Measurements from ENCODE around the gene TRIM44. TPM values are rescaled to one million over a fixed set of nuclear protein-coding genes. Genes with fewer than 3 reads are reported as not detected.
A peak's percentile ranks its signal among the peaks of the same experiment; 100 is the strongest.

The TRIM44 gene
- total RNA-seq, 6 experiments from 2014 or later: 13.9 to 37.1 (median 31.9) TPM

DNA sequence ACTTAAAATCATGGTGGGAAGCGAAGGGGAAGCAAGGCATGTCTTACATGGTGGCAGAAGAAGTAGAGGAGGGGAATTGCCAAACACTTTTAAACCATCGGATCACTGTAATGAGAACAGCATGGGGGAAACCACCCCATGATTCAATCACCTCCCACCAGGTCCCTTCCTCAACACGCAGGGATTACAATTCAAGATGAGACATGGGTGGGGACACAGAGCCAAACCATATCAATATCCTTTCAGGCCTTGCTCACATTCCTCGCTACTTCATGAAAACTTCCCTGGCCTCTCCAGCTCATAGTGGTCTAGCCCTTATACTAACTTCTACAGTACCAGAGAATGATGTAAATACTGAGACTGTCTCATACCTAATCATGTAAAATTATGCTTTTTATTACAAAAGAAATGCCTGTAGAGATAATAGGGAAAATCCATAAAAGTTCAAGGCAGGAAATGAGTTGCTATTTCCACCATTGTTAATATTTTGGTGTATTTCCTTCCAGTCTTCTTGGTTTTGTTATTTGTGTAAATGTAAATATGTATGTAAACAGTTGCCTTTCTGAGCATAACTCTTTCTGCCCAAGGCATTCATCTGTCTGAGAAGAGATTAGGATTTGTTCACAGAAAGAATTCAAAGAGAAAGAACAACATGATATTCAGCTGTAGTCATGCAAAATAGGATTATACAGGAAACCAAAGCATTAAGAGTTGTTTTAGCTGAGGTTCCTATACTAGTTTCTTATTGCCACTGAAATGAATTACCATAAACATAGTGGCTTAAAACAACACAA lies 177.0 kb downstream of the TRIM44 start:
- Histone ChIP-seq H3K27ac (no peak overlapping the region), H3K4me3 (no peak overlapping the region), H3K4me1 (peaks cover 0 to 29% (median 4%) of the 10 kb centered on the region in 4 donors), H3K9me3 (no peaks in the 10 kb centered on the region), H3K27me3 (no peaks in the 10 kb centered on the region), H3K36me3 (no peaks in the 10 kb centered on the region)
- ATAC-seq (no peak), DNase-seq (no peak)
- WGBS (ENCODE audit: insufficient coverage, low coverage, low lambda C conversion rate, missing lambda C conversion rate): 86% methylated on average over 2 of the region's 4 CpGs
- TF ChIP-seq, protein P1, sequence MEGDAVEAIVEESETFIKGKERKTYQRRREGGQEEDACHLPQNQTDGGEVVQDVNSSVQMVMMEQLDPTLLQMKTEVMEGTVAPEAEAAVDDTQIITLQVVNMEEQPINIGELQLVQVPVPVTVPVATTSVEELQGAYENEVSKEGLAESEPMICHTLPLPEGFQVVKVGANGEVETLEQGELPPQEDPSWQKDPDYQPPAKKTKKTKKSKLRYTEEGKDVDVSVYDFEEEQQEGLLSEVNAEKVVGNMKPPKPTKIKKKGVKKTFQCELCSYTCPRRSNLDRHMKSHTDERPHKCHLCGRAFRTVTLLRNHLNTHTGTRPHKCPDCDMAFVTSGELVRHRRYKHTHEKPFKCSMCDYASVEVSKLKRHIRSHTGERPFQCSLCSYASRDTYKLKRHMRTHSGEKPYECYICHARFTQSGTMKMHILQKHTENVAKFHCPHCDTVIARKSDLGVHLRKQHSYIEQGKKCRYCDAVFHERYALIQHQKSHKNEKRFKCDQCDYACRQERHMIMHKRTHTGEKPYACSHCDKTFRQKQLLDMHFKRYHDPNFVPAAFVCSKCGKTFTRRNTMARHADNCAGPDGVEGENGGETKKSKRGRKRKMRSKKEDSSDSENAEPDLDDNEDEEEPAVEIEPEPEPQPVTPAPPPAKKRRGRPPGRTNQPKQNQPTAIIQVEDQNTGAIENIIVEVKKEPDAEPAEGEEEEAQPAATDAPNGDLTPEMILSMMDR (IDR thresholded peaks at IDR 0.05): no peak
- TF ChIP-seq POLR2A (IDR thresholded peaks at IDR 0.05): no peak
- intact Hi-C loops (cut with DNase I): no loop called here

DNA sequence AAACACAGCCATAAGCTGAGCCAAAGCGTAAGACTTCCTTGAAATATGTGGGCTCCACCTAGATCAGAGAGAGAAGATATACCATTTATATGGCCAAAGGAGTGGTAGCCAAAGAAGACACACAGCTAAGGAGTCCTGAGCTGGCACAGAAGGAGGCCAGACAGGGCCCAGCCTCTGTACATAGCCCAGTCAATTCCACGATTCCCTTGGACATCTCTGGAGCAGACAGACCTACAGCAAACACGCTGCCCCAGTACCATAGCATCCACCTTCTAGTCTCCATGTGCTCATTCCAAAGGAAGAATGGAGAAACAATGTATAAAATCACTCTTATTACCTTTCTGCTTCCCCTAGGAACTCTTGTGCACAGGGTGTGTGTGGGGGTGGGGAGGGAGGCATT lies 179.2 kb downstream of the TRIM44 start:
- H3K36me3 ChIP-seq: no peaks in the 10 kb centered on the region
- H3K4me3 ChIP-seq: no peak overlapping the region
- H3K9me3 ChIP-seq: no peaks in the 10 kb centered on the region
- peaks cover 0 to 9% (median 0%) of the 10 kb centered on the region in 4 donors for H3K4me1 ChIP-seq
- WGBS (ENCODE audit: insufficient coverage, low coverage, low lambda C conversion rate, missing lambda C conversion rate): 92% methylated on average over 2 of the region's 3 CpGs
- DNase-seq (no peak), ATAC-seq (no peak)
- intact Hi-C loops (cut with DNase I): no loop called here
- H3K27me3 ChIP-seq: no peaks in the 10 kb centered on the region
- no peak for TF ChIP-seq POLR2A (IDR thresholded peaks at IDR 0.05)
- TF ChIP-seq, protein P1 (IDR thresholded peaks at IDR 0.05): no peak
- H3K27ac ChIP-seq: no peak overlapping the region

DNA sequence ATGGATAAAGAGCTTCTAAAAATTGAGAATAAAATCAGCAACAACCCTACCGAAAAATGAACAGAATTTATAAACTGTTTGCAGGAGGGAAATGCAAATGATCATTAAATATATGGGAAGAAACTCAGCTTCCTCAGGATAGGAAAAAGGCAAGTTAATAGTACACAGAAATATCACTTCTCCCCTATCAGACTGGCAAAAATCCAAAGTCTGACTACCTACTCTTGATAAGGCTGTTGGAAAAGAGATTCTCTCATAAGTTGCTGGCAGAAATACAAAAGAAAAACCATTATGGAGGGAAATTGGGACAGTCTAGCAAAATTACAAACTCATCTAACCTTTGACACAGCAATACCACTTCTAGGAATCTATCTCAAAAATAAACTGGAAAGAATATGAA lies 180.4 kb downstream of the TRIM44 start:
- H3K4me3 ChIP-seq: no peak overlapping the region
- no peak overlapping the region for H3K27ac ChIP-seq
- no peaks in the 10 kb centered on the region for H3K9me3 ChIP-seq
- WGBS (ENCODE audit: insufficient coverage, low coverage, low lambda C conversion rate, missing lambda C conversion rate): 0% methylated on average over 1 of the region's 1 CpG
- no peak for DNase-seq
- H3K4me1 ChIP-seq: peaks cover 0 to 7% (median 0%) of the 10 kb centered on the region in 4 donors
- ATAC-seq: peak in 1 of 4 donors; percentile 55
- H3K36me3 ChIP-seq: no peaks in the 10 kb centered on the region
- intact Hi-C loops (cut with DNase I): no loop called here
- H3K27me3 ChIP-seq: no peaks in the 10 kb centered on the region
- TF ChIP-seq, protein P1 (IDR thresholded peaks at IDR 0.05): no peak
- no peak for TF ChIP-seq POLR2A (IDR thresholded peaks at IDR 0.05)

DNA sequence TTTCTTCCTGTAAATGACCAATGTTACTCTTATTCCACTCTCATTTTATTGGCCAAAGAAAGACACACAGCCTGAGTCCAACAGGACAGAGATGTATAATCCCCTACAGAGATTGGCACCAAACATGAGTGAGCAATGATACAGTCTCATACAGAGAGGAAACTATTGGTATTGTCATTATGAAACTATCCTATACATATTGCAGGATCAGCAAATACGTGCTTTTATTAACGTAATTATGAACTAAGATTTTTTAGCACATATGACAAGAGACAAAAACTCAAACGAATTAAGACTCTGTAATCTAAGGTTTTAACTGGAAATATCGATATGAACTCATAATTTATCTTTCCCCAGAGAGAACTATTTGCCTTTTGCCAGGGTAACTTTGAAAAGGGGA lies 182.0 kb downstream of the TRIM44 start:
- Histone ChIP-seq H3K4me3 (no peak overlapping the region), H3K27ac (no peak overlapping the region), H3K9me3 (no peaks in the 10 kb centered on the region), H3K4me1 (no peaks in the 10 kb centered on the region), H3K27me3 (no peaks in the 10 kb centered on the region), H3K36me3 (no peaks in the 10 kb centered on the region)
- DNase-seq (no peak), ATAC-seq (no peak)
- WGBS (ENCODE audit: insufficient coverage, low coverage, low lambda C conversion rate, missing lambda C conversion rate): 34% methylated on average over 4 of the region's 4 CpGs
- intact Hi-C loops (cut with DNase I): no loop called here
- TF ChIP-seq POLR2A (IDR thresholded peaks at IDR 0.05): no peak
- TF ChIP-seq, protein P1 (IDR thresholded peaks at IDR 0.05): no peak

Data from right lobe of liver (tissue), 6 donors.